Activated T-cell treated with anti-CD3 and anti-CD28 coated beads, Interleukin-2, amount 50 U/mL, for 24 hours (primary cell): ENCODE data around the gene RHBDF1.

ENCODE experiments used
- DNase-seq: peaks from one replicate; pipeline ENCODE4 v3.0.0-alpha.2; 2020
- H3K27ac Mint-ChIP-seq: 2 replicates; pipeline ENCODE4 v1.8.0; 2020; ENCODE audit warnings: mild to moderate bottlenecking, mixed read lengths
- H3K27me3 Mint-ChIP-seq: 2 replicates; pipeline ENCODE4 v1.8.0; 2020; ENCODE audit warnings: mixed read lengths
- H3K36me3 Mint-ChIP-seq: 2 replicates; pipeline ENCODE4 v1.8.0; 2020; ENCODE audit warnings: low read depth, mixed read lengths
- H3K4me1 Mint-ChIP-seq: 2 replicates; pipeline ENCODE4 v1.8.0; 2020; ENCODE audit warnings: low read depth, mixed read lengths
- H3K4me3 Mint-ChIP-seq: 2 replicates; pipeline ENCODE4 v1.8.0; 2020; ENCODE audit warnings: mild to moderate bottlenecking, moderate library complexity, mixed read lengths
- H3K9me3 Mint-ChIP-seq: 2 replicates; pipeline ENCODE4 v1.8.0; 2020; ENCODE audit warnings: mixed read lengths

The RHBDF1 gene

GRCh38 chr16:71210-71539 lies 1.3 kb downstream of the RHBDF1 start:
- no peaks in the 10 kb centered on the region for H3K36me3 Mint-ChIP-seq
- H3K27me3 Mint-ChIP-seq: peaks cover 53% of the 10 kb centered on the region
- peaks cover 9% of the 10 kb centered on the region for H3K4me1 Mint-ChIP-seq
- no peaks in the 10 kb centered on the region for H3K9me3 Mint-ChIP-seq
- no peak overlapping the region for H3K27ac Mint-ChIP-seq
- no peak overlapping the region for H3K4me3 Mint-ChIP-seq
- no peak for DNase-seq

- Mint-ChIP-seq H3K9me3 (no peaks in the 10 kb centered on the region), H3K36me3 (no peaks in the 10 kb centered on the region), H3K4me3 (no peak overlapping the region), H3K4me1 (peaks cover 9% of the 10 kb centered on the region), H3K27me3 (peaks cover 47% of the 10 kb centered on the region), H3K27ac (no peak overlapping the region)
- DNase-seq: no peak
Observed at GRCh38 chr16:69181-69580, 3.2 kb downstream of the RHBDF1 start.

- Mint-ChIP-seq H3K9me3 (no peaks in the 10 kb centered on the region), H3K4me3 (no peak overlapping the region), H3K4me1 (peaks cover 9% of the 10 kb centered on the region), H3K36me3 (no peaks in the 10 kb centered on the region), H3K27me3 (peaks cover 37% of the 10 kb centered on the region), H3K27ac (no peak overlapping the region)
- no peak for DNase-seq
Observed at GRCh38 chr16:67884-68789, 4.3 kb downstream of the RHBDF1 start.

- Mint-ChIP-seq H3K27me3 (peaks cover 32% of the 10 kb centered on the region), H3K4me3 (no peak overlapping the region), H3K36me3 (no peaks in the 10 kb centered on the region), H3K27ac (no peak overlapping the region), H3K9me3 (no peaks in the 10 kb centered on the region), H3K4me1 (peaks cover 5% of the 10 kb centered on the region)
- DNase-seq: no peak
Observed at GRCh38 chr16:67183-67791, 5.1 kb downstream of the RHBDF1 start.

- Mint-ChIP-seq H3K9me3 (no peaks in the 10 kb centered on the region), H3K4me1 (peaks cover 3% of the 10 kb centered on the region), H3K27ac (no peak overlapping the region), H3K4me3 (no peak overlapping the region), H3K27me3 (peaks cover 29% of the 10 kb centered on the region), H3K36me3 (no peaks in the 10 kb centered on the region)
- no peak for DNase-seq
Observed at GRCh38 chr16:66309-67182, 5.9 kb downstream of the RHBDF1 start.

- DNase-seq: peak; percentile 93
- H3K4me3 Mint-ChIP-seq: no peak overlapping the region
- H3K27me3 Mint-ChIP-seq: peaks cover 22% of the 10 kb centered on the region
- H3K4me1 Mint-ChIP-seq: peaks cover 3% of the 10 kb centered on the region
- no peak overlapping the region for H3K27ac Mint-ChIP-seq
- H3K9me3 Mint-ChIP-seq: no peaks in the 10 kb centered on the region
- H3K36me3 Mint-ChIP-seq: no peaks in the 10 kb centered on the region
Observed at GRCh38 chr16:65745-66144, 6.7 kb downstream of the RHBDF1 start.

- no peaks in the 10 kb centered on the region for H3K9me3 Mint-ChIP-seq
- H3K36me3 Mint-ChIP-seq: no peaks in the 10 kb centered on the region
- H3K27ac Mint-ChIP-seq: no peak overlapping the region
Observed at GRCh38 chr16:64914-65255, 7.5 kb downstream of the RHBDF1 start.

GRCh38 chr16:63998-64913 lies 8.2 kb downstream of the RHBDF1 start:
- Mint-ChIP-seq H3K27me3 (peaks cover 8% of the 10 kb centered on the region), H3K9me3 (no peaks in the 10 kb centered on the region), H3K4me1 (peaks cover 3% of the 10 kb centered on the region), H3K27ac (no peak overlapping the region), H3K36me3 (no peaks in the 10 kb centered on the region), H3K4me3 (no peak overlapping the region)
- no peak for DNase-seq

More at GRCh38 chr16:64914-65255, 7.5 kb downstream of the RHBDF1 start:
- Mint-ChIP-seq H3K4me1 (peaks cover 3% of the 10 kb centered on the region), H3K27me3 (peaks cover 15% of the 10 kb centered on the region), H3K4me3 (no peak overlapping the region)
- no peak for DNase-seq

GRCh38 chr16:63466-63865 lies 9.0 kb downstream of the RHBDF1 start:
- Mint-ChIP-seq H3K4me1 (peaks cover 3% of the 10 kb centered on the region), H3K27ac (no peak overlapping the region), H3K36me3 (peaks cover 5% of the 10 kb centered on the region), H3K27me3 (peaks cover 8% of the 10 kb centered on the region), H3K4me3 (no peak overlapping the region), H3K9me3 (no peaks in the 10 kb centered on the region)
- DNase-seq: no peak

- Mint-ChIP-seq H3K27me3 (peaks cover 8% of the 10 kb centered on the region), H3K36me3 (peaks cover 10% of the 10 kb centered on the region), H3K4me3 (no peak overlapping the region), H3K9me3 (no peaks in the 10 kb centered on the region), H3K4me1 (peaks cover 3% of the 10 kb centered on the region), H3K27ac (no peak overlapping the region)
- no peak for DNase-seq
Observed at GRCh38 chr16:62968-63391, 9.5 kb downstream of the RHBDF1 start.

- no peak for DNase-seq
- Mint-ChIP-seq H3K27ac (no peak overlapping the region), H3K36me3 (peaks cover 15% of the 10 kb centered on the region), H3K4me3 (no peak overlapping the region), H3K4me1 (peaks cover 3% of the 10 kb centered on the region), H3K9me3 (no peaks in the 10 kb centered on the region), H3K27me3 (peaks cover 4% of the 10 kb centered on the region)
Observed at GRCh38 chr16:62283-62967, 10.0 kb downstream of the RHBDF1 start.

- DNase-seq: no peak
- no peaks in the 10 kb centered on the region for H3K9me3 Mint-ChIP-seq
- H3K4me3 Mint-ChIP-seq: no peak overlapping the region
- no peak overlapping the region for H3K27ac Mint-ChIP-seq
- H3K36me3 Mint-ChIP-seq: peaks cover 21% of the 10 kb centered on the region
- H3K4me1 Mint-ChIP-seq: peaks cover 3% of the 10 kb centered on the region
- H3K27me3 Mint-ChIP-seq: peaks cover 3% of the 10 kb centered on the region
Observed at GRCh38 chr16:61879-62281, 10.6 kb downstream of the RHBDF1 start.
